GM12878 (cell line): ENCODE measurements around the gene CMSS1. TPM values are rescaled to one million over a fixed set of nuclear protein-coding genes. Genes with fewer than 3 reads are reported as not detected.

Source experiments
- BRCA1 ChIP-seq: IDR thresholded peaks from 2 replicates; pipeline ENCODE4 v1.6.1; 2011; ENCODE audit warnings: low read depth, low read length, improper control_type of control experiment
- CEBPB ChIP-seq, 2 experiments: fragments of 150-350 bp in 1 of 2; IDR thresholded peaks; 2 replicates each; pipeline ENCODE4 v1.6.1; 2012 to 2014; ENCODE audit warnings: low read depth in 2 of 2, low read length in 2 of 2, borderline replicate concordance in 1 of 2, inconsistent platforms in 1 of 2
- CHD2 ChIP-seq: IDR thresholded peaks from 2 replicates; pipeline ENCODE4 v1.6.1; 2011; ENCODE audit warnings: low read depth, low read length, improper control_type of control experiment, borderline replicate concordance
- CUX1 ChIP-seq: IDR thresholded peaks from 2 replicates; pipeline ENCODE4 v1.6.1; 2012; ENCODE audit warnings: improper control_type of control experiment, low read depth, low read length; ENCODE audit not compliant: insufficient replicate concordance
- ETV6 ChIP-seq, 2 experiments: fragments of 450-650 bp in 1 of 2; IDR thresholded peaks in 1 of 2; conservative IDR thresholded peaks in 1 of 2; 2 replicates each; pipeline ENCODE4 v1.6.1; 2014; ENCODE audit warnings: antibody characterized with exemption in 1 of 2, borderline replicate concordance in 1 of 2, low read depth in 1 of 2, mild to moderate bottlenecking in 1 of 2, moderate library complexity in 1 of 2
- FOS ChIP-seq: IDR thresholded peaks from 3 replicates; pipeline ENCODE4 v1.6.1; 2011; ENCODE audit warnings: borderline replicate concordance; ENCODE audit not compliant: insufficient read length; ENCODE audit errors: extremely low read depth
- KDM1A ChIP-seq: fragments of 200-600 bp; sonication (generic); IDR thresholded peaks from 2 replicates; pipeline ENCODE4 v1.6.1; 2016; ENCODE audit warnings: borderline replicate concordance
- NR2C1 ChIP-seq: fragments of 450-650 bp; IDR thresholded peaks from 2 replicates; pipeline ENCODE4 v1.6.1; 2017; ENCODE audit warnings: antibody characterized with exemption, mild to moderate bottlenecking, moderate library complexity
- POLR2AphosphoS2 ChIP-seq: IDR thresholded peaks from 2 replicates; pipeline ENCODE4 v1.6.1; 2011; ENCODE audit warnings: low read depth, mild to moderate bottlenecking, low read length, improper control_type of control experiment, moderate library complexity
- SP1 ChIP-seq: IDR thresholded peaks from one replicate; pipeline ENCODE4 v1.6.1; 2011; ENCODE audit warnings: low read depth, low read length
- SUZ12 ChIP-seq: fragments of 200-600 bp; sonication (generic); IDR thresholded peaks from one replicate; pipeline ENCODE4 v1.6.1; 2018; ENCODE audit warnings: antibody characterized with exemption, mild to moderate bottlenecking; ENCODE audit not compliant: unreplicated experiment
- USF1 ChIP-seq: IDR thresholded peaks from 2 replicates; pipeline ENCODE4 v1.6.1; 2011; ENCODE audit warnings: borderline replicate concordance, low read depth, mild to moderate bottlenecking, moderate library complexity, mixed read lengths, low read length; ENCODE audit not compliant: insufficient read depth; ENCODE audit errors: extremely low read length
- ZNF207 ChIP-seq: fragments of 450-650 bp; IDR thresholded peaks from 2 replicates; pipeline ENCODE4 v1.6.1; 2014; ENCODE audit warnings: antibody characterized with exemption, mild to moderate bottlenecking, borderline replicate concordance
- polyA plus RNA-seq, 11 experiments: library from polyadenylated mRNA; depleted of rRNA in 4 of 11; unstranded in 6 of 11; stranded (reverse) in 5 of 11; fragments of >200 nt; fragmentation: Nextera tagmentation in 4 of 11; fragmentation: Illumina TruSeq in 1 of 11; extraction: Ambion mirVana in 4 of 11; extraction: Trizol in 1 of 11; gene quantifications; 1 replicate in 1 of 11; 2 replicates in 10 of 11; pipeline versions ENCODE4 v1.2.1 to v1.2.3, GENCODE V29; 2011 to 2016; ENCODE audit warnings: inconsistent platforms in 2 of 11, missing spikeins in 2 of 11, low read depth in 1 of 11
- total RNA-seq, 4 experiments: library from RNA; depleted of rRNA in 3 of 4; stranded (reverse); fragments of >200 nt in 3 of 4; fragmentation: Illumina TruSeq in 1 of 4; extraction: Trizol in 1 of 4; gene quantifications; 2 replicates each; pipeline versions ENCODE4 v1.2.1 to v1.2.3, GENCODE V29; 2013 to 2021

Gene CMSS1
- total and polyA plus RNA-seq, 10 of the 15 experiments (the other 5 are each of a cell fraction or from before 2014, with no cell fraction given), result 31.0 to 118 (median 70.1) TPM

- TF ChIP-seq CUX1 (no peak), BRCA1 (no peak), KDM1A (no peak), SP1 (no peak), NR2C1 (no peak), ETV6 (conservative IDR thresholded peaks at IDR 0.05 in 1 of 2, IDR thresholded peaks at IDR 0.05 in 1 of 2; ENCODE audit: borderline replicate concordance in 1 of 2, low read depth in 1 of 2) (no peak), CHD2 (no peak), SUZ12 (no peak), FOS (no peak), CEBPB (IDR thresholded peaks at IDR 0.05; ENCODE audit: borderline replicate concordance in 1 of 2, low read depth in 2 of 2, low read length in 2 of 2) (no peak), ZNF207 (no peak), USF1 (no peak), POLR2AphosphoS2 (no peak)
Observed at GRCh38 chr3:100023595-100023994, 205.9 kb downstream of the CMSS1 start (continued).
